SW 1271 (cell line): Measurements from ENCODE around the gene RNASE8.

Experiments used
- DNase-seq, 2 experiments: peaks; one replicate each; lab custom pipeline; 2025; lab: John Stamatoyannopoulos, UW

The RNASE8 gene

GRCh38 chr14:21092273-21093011 lies 34.8 kb downstream of the RNASE8 start:
- peak in 1 of 2 experiments; percentile 31 for DNase-seq

GRCh38 chr14:21093018-21093417 lies 35.4 kb downstream of the RNASE8 start:
- DNase-seq, result no peak

- DNase-seq, result no peak
These were observed 36.4 kb downstream of the RNASE8 start for GRCh38 chr14:21093769-21094681.

GRCh38 chr14:21095430-21096205 lies 38.0 kb downstream of the RNASE8 start:
- no peak for DNase-seq

- DNase-seq, result no peak
These were observed 38.8 kb downstream of the RNASE8 start for GRCh38 chr14:21096438-21096837.

GRCh38 chr14:21096978-21097635 lies 39.5 kb downstream of the RNASE8 start:
- DNase-seq, result peak in 1 of 2 experiments; percentile 9

GRCh38 chr14:21097636-21098075 lies 40.0 kb downstream of the RNASE8 start:
- no peak for DNase-seq

GRCh38 chr14:21098076-21098891 lies 40.7 kb downstream of the RNASE8 start, which contains the start of gene ZNF219:
ZNF219 (minus strand) TSS chr14:21098655; CDS start chr14:21093591, 5,064 bp downstream.
- DNase-seq, result peak in 1 of 2 experiments; percentile 59

GRCh38 chr14:21098892-21099595 lies 41.4 kb downstream of the RNASE8 start:
- DNase-seq, result no peak

- no peak for DNase-seq
These were observed 42.0 kb downstream of the RNASE8 start for GRCh38 chr14:21099596-21099985.

- no peak for DNase-seq
These were observed 43.3 kb downstream of the RNASE8 start, which contains the start of gene TMEM253 for GRCh38 chr14:21100931-21101330. TMEM253 (plus strand) TSS chr14:21101066; CDS start chr14:21101344, 278 bp downstream.

GRCh38 chr14:21101802-21102413 lies 44.3 kb downstream of the RNASE8 start:
- no peak for DNase-seq

- DNase-seq, result no peak
These were observed 45.1 kb downstream of the RNASE8 start for GRCh38 chr14:21102521-21103410.

GRCh38 chr14:21103411-21103709 lies 45.7 kb downstream of the RNASE8 start:
- DNase-seq, result no peak

GRCh38 chr14:21103710-21104447 lies 46.3 kb downstream of the RNASE8 start:
- DNase-seq, result peak; percentile 95

- peak; percentile 43 to 82 for DNase-seq
These were observed 46.9 kb downstream of the RNASE8 start for GRCh38 chr14:21104448-21105060.

- no peak for DNase-seq
These were observed 47.5 kb downstream of the RNASE8 start for GRCh38 chr14:21105095-21105494.

GRCh38 chr14:21106176-21106497 lies 48.5 kb downstream of the RNASE8 start:
- no peak for DNase-seq
